Measurements from ENCODE around the gene TMEM185B.
"Not testable (repeated sequence)": the region's sequence is repeated elsewhere in the genome, so short reads cannot be mapped to it uniquely, and the experiment has no call there.

Gene TMEM185B

GRCh38 chr2:120251078-120251477 lies 27.9 kb upstream of the TMEM185B start:
- DNase-seq = no peak

- DNase-seq = no peak
Observed at GRCh38 chr2:120250640-120251039, 27.4 kb upstream of the TMEM185B start.

GRCh38 chr2:120247851-120248250 lies 24.7 kb upstream of the TMEM185B start:
- no peak for DNase-seq

- DNase-seq = no peak
Observed at GRCh38 chr2:120246546-120247300, 23.5 kb upstream of the TMEM185B start.

GRCh38 chr2:120245520-120246332 lies 22.5 kb upstream of the TMEM185B start:
- DNase-seq = no peak

- DNase-seq = no peak
Observed at GRCh38 chr2:120244656-120245519, 21.7 kb upstream of the TMEM185B start.

- no peak for DNase-seq
Observed at GRCh38 chr2:120243875-120244553, 20.8 kb upstream of the TMEM185B start.

GRCh38 chr2:120243211-120243610 lies 20.0 kb upstream of the TMEM185B start:
- DNase-seq = no peak

GRCh38 chr2:120241684-120242083 lies 18.5 kb upstream of the TMEM185B start:
- DNase-seq = no peak

GRCh38 chr2:120240901-120241429 lies 17.8 kb upstream of the TMEM185B start:
- no peak for DNase-seq

- no peak for DNase-seq
Observed at GRCh38 chr2:120239488-120240287, 16.5 kb upstream of the TMEM185B start.

- DNase-seq = no peak
Observed at GRCh38 chr2:120238728-120239487, 15.7 kb upstream of the TMEM185B start.

- DNase-seq = no peak
Observed at GRCh38 chr2:120237491-120237902, 14.3 kb upstream of the TMEM185B start.

- DNase-seq = no peak
Observed at GRCh38 chr2:120236791-120237190, 13.6 kb upstream of the TMEM185B start.

- DNase-seq = no peak
Observed at GRCh38 chr2:120236316-120236715, 13.1 kb upstream of the TMEM185B start.

GRCh38 chr2:120235681-120236080 lies 12.5 kb upstream of the TMEM185B start:
- DNase-seq = no peak

GRCh38 chr2:120235158-120235557 lies 12.0 kb upstream of the TMEM185B start:
- not testable (repeated sequence) for DNase-seq

- no peak for DNase-seq
Observed at GRCh38 chr2:120233292-120233691, 10.1 kb upstream of the TMEM185B start.

GRCh38 chr2:120231974-120232635 lies 8.9 kb upstream of the TMEM185B start:
- DNase-seq = peak; percentile 67

GRCh38 chr2:120231564-120231973 lies 8.4 kb upstream of the TMEM185B start:
- peak; percentile 53 for DNase-seq
